RWPE1 (cell line): ENCODE measurements around the gene C9orf50.

Experiments
- CTCF ChIA-PET: fragments of 350-600 bp; sonication (Branson Sonifier 250); formaldehyde crosslinking; extraction: SDS; loops from one replicate; lab custom pipeline; 2021; lab: Yijun Ruan, JAX
- POLR2A ChIA-PET: fragments of 400-600 bp; formaldehyde crosslinking; extraction: SDS; loops from one replicate; lab custom pipeline; 2020; ENCODE audit warnings: antibody characterized with exemption; ENCODE audit not compliant: low non-redundant PET; lab: Yijun Ruan, JAX
- DNase-seq: peaks from one replicate; pipeline ENCODE4 v3.0.0; 2012; ENCODE audit warnings: low spot score
- H3K27ac ChIP-seq: fragments of 450-650 bp; 2 replicates; pipeline ENCODE4 v1.5.1; 2017
- TF ChIP-seq, protein P1 (sequence below): fragments of 450-650 bp; conservative IDR thresholded peaks from 2 replicates; pipeline ENCODE4 v1.5.1; 2017; ENCODE audit warnings: low read depth, mild to moderate bottlenecking

The C9orf50 gene

DNA sequence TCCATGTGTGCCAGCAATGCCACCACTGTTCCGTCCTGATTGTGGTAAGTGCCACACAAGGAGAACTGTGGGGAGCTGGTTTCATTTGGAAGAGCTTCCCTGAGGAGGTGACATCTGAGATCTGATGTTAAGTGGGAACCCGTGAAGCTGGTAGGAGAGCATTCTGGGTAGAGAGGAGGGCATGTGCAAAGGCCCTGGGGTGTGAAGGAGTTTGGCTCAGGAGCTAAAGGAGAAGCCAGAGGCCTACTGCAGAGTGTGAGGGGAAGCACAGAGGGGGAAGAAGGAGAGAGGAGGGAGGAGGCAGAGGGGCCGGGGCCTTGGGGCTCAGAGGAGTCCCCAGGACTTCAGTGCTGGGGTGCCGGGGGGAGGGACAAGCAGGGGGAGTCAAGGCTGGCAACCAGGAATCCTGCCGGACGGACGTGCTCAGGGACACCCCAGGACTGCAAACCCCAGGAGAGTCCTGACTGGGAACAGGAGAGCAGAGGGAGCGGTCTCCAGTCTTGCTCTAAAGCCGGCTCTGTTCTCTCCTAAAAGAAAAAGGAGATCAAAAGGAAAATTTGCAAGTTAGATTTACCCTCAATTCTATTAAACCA, 19.7 kb downstream of the C9orf50 start:
- ChIA-PET CTCF (interaction anchor here (1.5 kb wide), 1 partner anchor 10 kb away, joined by 5 read pairs; no protein-coding TSS in a partner anchor), POLR2A (no interaction called here)
- no peak for DNase-seq
- TF ChIP-seq, protein P1, sequence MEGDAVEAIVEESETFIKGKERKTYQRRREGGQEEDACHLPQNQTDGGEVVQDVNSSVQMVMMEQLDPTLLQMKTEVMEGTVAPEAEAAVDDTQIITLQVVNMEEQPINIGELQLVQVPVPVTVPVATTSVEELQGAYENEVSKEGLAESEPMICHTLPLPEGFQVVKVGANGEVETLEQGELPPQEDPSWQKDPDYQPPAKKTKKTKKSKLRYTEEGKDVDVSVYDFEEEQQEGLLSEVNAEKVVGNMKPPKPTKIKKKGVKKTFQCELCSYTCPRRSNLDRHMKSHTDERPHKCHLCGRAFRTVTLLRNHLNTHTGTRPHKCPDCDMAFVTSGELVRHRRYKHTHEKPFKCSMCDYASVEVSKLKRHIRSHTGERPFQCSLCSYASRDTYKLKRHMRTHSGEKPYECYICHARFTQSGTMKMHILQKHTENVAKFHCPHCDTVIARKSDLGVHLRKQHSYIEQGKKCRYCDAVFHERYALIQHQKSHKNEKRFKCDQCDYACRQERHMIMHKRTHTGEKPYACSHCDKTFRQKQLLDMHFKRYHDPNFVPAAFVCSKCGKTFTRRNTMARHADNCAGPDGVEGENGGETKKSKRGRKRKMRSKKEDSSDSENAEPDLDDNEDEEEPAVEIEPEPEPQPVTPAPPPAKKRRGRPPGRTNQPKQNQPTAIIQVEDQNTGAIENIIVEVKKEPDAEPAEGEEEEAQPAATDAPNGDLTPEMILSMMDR: no peak
- no peak overlapping the region for H3K27ac ChIP-seq

DNA sequence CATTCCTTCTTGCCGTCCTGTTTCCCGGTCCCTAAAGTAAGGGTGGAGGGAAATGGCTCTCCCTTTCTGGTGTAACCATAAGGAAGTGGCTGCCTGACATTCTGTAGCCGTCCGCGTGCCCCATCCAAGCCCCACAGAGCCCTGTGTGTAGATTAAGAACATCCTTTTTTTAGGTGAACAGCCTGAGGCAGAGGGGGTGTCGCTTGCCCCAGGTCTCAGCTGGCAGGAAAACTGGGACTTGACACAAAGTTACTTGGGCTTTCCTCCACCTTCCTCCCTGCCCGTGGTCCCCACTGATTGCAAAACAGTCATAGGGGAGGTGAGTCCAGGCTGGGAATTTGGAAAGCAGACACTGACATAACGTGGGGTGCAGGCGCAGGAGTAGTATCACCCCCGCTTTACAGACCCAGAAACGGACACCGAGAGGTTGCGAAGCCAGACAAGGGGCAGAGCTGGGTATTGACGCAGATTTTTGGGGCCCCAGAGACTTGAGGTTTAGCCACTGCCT, 22.8 kb downstream of the C9orf50 start:
- H3K27ac ChIP-seq: peak overlapping the region; percentile 41
- ChIA-PET POLR2A (interaction anchor here (0.7 kb wide), 1 partner anchor 105 kb away, joined by 7 read pairs; no protein-coding TSS in a partner anchor), CTCF (interaction anchor here (2.3 kb wide), 1 partner anchor 459 kb away, joined by 10 read pairs; no protein-coding TSS in a partner anchor)
- DNase-seq: no peak
- TF ChIP-seq, protein P1: no peak

DNA sequence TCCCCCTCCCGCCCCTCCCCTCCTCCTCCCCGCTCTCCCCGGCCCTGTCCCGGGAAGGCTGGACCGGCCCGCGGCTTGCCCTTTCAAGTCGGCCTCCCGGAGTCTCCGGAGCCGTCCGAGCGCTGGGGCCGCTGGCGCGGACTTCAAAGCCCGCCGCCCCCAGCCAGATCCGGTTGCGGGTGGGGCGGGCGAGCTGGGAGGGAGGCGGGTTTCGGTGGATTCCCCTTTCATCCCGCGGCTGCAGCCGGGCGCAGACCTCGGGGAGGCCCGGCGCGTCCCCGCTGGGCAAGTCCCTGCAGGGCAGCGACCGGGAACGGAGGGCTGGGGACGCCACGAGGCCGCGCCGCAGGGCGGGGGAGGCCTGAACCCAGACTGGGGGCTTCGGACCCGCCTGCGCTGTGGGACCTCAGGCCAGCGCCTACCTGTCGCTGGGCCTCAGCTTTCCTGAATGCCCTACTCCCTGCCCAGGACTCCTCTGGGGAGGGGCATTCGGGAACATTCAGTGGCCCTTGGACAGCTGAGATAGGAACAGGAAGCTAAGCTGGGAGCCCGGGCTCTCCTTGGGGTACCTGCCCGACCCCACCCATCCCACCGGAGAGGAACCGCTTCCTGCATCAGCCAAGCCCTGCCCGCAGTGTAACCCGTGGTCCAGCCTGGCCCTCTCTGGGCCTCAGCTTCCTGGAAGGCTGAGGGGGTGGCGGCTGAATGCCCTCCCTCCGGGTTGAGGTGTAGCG, 23.4 kb downstream of the C9orf50 start:
- ChIA-PET POLR2A (interaction anchor here (0.6 kb wide), 1 partner anchor 10 kb away, joined by 4 read pairs; no protein-coding TSS in a partner anchor), CTCF (interaction anchor here (2.1 to 2.3 kb wide), 2 partner anchors 423 to 459 kb away, joined by 6 to 10 read pairs; no protein-coding TSS in a partner anchor)
- H3K27ac ChIP-seq: peak overlapping the region; percentile 41
- TF ChIP-seq, protein P1: no peak
- DNase-seq: peak; percentile 56

DNA sequence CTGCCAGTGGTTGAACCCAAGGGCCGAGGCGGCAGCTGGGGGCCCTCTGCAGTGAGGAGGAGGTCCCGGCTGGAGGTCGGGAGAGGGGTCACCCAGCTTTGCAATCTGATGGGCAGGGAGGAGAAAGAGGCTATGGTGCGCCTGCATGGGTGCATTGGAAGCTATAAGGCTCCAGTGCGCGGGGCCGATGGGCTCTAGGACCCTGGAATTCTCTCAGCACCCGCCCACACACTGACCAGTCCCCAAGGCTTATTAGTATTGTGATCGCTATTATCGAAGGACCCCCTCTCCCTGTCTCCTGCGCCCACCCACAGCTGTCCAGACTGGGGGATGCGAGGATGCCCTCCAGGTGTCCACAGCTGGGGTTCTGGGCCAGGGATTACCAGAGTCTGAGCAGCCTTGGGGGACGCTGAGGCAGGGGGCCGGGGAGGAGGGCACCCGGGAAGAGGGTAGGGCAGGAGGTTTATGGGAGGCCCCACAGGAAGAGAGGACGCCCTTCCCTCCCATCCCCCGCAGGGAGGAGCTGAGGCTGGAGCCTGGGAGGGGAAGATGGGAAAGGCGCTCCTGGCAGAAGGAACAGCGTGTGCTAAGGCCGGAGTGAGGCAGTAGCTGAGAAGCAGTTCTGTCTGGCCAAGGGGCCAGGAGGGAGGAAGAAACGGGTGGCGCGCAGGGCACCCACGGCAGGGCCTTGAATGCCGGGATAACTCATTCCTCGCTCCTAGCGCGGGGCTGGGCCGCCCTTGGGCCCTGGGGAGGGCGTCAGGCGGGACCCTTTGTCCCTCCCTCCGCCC, 24.2 kb downstream of the C9orf50 start:
- no peak for DNase-seq
- H3K27ac ChIP-seq: peak overlapping the region; percentile 41
- TF ChIP-seq, protein P1: no peak
- CTCF ChIA-PET: interaction anchor here (0.7 to 2.3 kb wide), 5 partner anchors 14 to 490 kb away, joined by 3 to 10 read pairs (median 6); no protein-coding TSS in a partner anchor
- POLR2A ChIA-PET: interaction anchor here (0.5 to 1.0 kb wide), 4 partner anchors 11 to 203 kb away, joined by 3 to 8 read pairs (median 4); no protein-coding TSS in a partner anchor

DNA sequence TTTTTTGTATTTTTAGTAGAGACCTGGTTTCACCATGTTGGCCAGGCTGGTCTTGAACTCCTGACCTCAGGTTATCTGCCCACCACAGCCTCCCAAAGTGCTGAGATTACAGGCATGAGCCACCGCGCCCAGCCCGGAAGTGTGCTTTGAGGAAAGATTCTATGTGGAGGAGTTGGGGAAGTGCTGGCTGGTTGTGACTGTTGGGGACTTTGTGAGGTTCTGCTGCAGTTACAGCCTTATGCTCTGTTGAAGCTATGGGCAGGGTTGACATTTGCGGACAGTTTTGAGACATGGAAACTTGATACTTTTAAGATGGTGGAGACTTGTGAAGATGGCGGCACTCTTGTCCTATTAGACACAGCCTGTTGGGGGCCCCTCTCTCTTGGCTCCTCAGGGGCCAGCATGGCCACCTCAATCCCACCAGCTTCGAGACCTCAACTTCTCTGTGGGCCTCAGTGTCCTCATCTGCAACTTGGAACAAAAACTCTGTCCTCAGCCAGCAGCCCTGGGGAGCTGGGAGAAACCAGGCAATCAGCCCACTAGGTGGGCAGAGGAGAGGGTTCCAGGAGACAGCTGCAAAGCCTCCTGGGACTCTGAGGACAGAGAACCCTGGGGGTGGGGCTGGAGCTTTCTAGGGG, 24.9 kb downstream of the C9orf50 start:
- ChIA-PET POLR2A (interaction anchor here (0.6 to 1.0 kb wide), 2 partner anchors 26 to 87 kb away, joined by 3 read pairs; no protein-coding TSS in a partner anchor), CTCF (interaction anchor here (0.7 to 2.3 kb wide), 6 partner anchors 15 to 490 kb away, joined by 3 to 10 read pairs (median 6); no protein-coding TSS in a partner anchor)
- H3K27ac ChIP-seq: peak overlapping the region; percentile 22
- TF ChIP-seq, protein P1: no peak
- DNase-seq: no peak
